K562 (cell line): ENCODE measurements around the gene ETS2. TPM values are rescaled to one million over a fixed set of nuclear protein-coding genes. Genes with fewer than 3 reads are reported as not detected.

Experiments
- ARID1B ChIP-seq: fragments of 450-650 bp; IDR thresholded peaks from 2 replicates; pipeline ENCODE4 v1.6.1; 2016; ENCODE audit warnings: antibody characterized with exemption, mild to moderate bottlenecking, inconsistent platforms
- BDP1 ChIP-seq: IDR thresholded peaks from 3 replicates; pipeline ENCODE4 v1.6.1; 2011; ENCODE audit not compliant: insufficient read length, insufficient read depth
- FOXP1 ChIP-seq: sonication (generic); formaldehyde crosslinking; IDR thresholded peaks from 2 replicates; pipeline ENCODE4 v1.8.0; 2022; ENCODE audit warnings: mild to moderate bottlenecking, missing genetic modification reagents
- HEY1 ChIP-seq: fragments of 250-450 bp; sonication (Bioruptor Pico); IDR thresholded peaks from 2 replicates; pipeline ENCODE4 v1.5.0; 2020; ENCODE audit warnings: mild to moderate bottlenecking, moderate library complexity, borderline replicate concordance
- MAX ChIP-seq: sonication (generic); formaldehyde crosslinking; IDR thresholded peaks from 2 replicates; pipeline ENCODE4 v1.9.0; 2022; ENCODE audit warnings: mild to moderate bottlenecking, missing genetic modification reagents
- MYC ChIP-seq, 2 experiments: fragments of 250-450 bp in 1 of 2; sonication (Bioruptor Pico) in 1 of 2; IDR thresholded peaks; 2 replicates each; pipeline versions ENCODE4 v1.5.1 to v1.6.1; 2012 to 2021; ENCODE audit warnings: low read depth in 2 of 2, borderline replicate concordance in 1 of 2, improper control_type of control experiment in 1 of 2, low read length in 1 of 2, mild to moderate bottlenecking in 1 of 2, moderate library complexity in 1 of 2
- NONO ChIP-seq, 2 experiments: fragments of 200-400 bp in 1 of 2; fragments of 450-650 bp in 1 of 2; formaldehyde crosslinking in 1 of 2; IDR thresholded peaks; 2 replicates each; pipeline ENCODE4 v1.6.1; 2017; ENCODE audit warnings: low read depth in 2 of 2, mild to moderate bottlenecking in 2 of 2, moderate library complexity in 2 of 2, low read length in 1 of 2
- RBM17 ChIP-seq: fragments of 200-400 bp; formaldehyde crosslinking; IDR thresholded peaks from 2 replicates; pipeline ENCODE4 v1.6.1; 2017; ENCODE audit warnings: low read depth, mild to moderate bottlenecking, low read length, borderline replicate concordance
- USF1 ChIP-seq: sonication (generic); formaldehyde crosslinking; IDR thresholded peaks from 2 replicates; pipeline ENCODE4 v1.9.0; 2022; ENCODE audit warnings: mild to moderate bottlenecking, missing genetic modification reagents
- ZNF518B ChIP-seq: fragments of 250-450 bp; sonication (Bioruptor Pico); IDR thresholded peaks from 2 replicates; pipeline ENCODE4 v1.5.0; 2021; ENCODE audit warnings: mild to moderate bottlenecking, moderate library complexity
- ZNF76 ChIP-seq: fragments of 250-450 bp; sonication (Bioruptor Pico); IDR thresholded peaks from 2 replicates; pipeline ENCODE4 v1.4.0; 2020; ENCODE audit warnings: mild to moderate bottlenecking, moderate library complexity, borderline replicate concordance
- polyA plus RNA-seq, 8 experiments: library from polyadenylated mRNA; depleted of rRNA in 4 of 8; stranded (reverse) in 5 of 8; unstranded in 3 of 8; fragments of >200 nt; fragmentation: Nextera tagmentation in 2 of 8; fragmentation: Illumina TruSeq in 1 of 8; extraction: Ambion mirVana in 2 of 8; extraction: Trizol in 1 of 8; gene quantifications; 2 replicates each; pipeline versions ENCODE4 v1.2.1 to v1.2.3, GENCODE V29; 2011 to 2014; ENCODE audit warnings: inconsistent platforms in 1 of 8, missing spikeins in 1 of 8
- total RNA-seq, 7 experiments: library from RNA; depleted of rRNA in 6 of 7; stranded (reverse); fragments of >200 nt in 6 of 7; fragmentation: Illumina TruSeq in 2 of 7; extraction: Trizol in 2 of 7; gene quantifications; 2 replicates each; pipeline versions ENCODE4 v1.2.1 to v1.2.3, GENCODE V29; 2011 to 2021; ENCODE audit warnings: low replicate concordance in 1 of 7

The ETS2 gene
- total and polyA plus RNA-seq, 9 of the 15 experiments (the other 6 are each of a cell fraction or from before 2014, with no cell fraction given): 1.7 to 24.4 (median 12.2) TPM

GRCh38 chr21:38792676-38793459, 12.9 kb upstream of the ETS2 start (continued):
- TF ChIP-seq MAX (no peak), ZNF76 (CRISPR knock-in tag) (no peak), MYC (IDR thresholded peaks at IDR 0.05; ENCODE audit: low read depth, low read length) (no peak), MYC (CRISPR knock-in tag; IDR thresholded peaks at IDR 0.05; ENCODE audit: borderline replicate concordance, low read depth) (no peak), NONO (IDR thresholded peaks at IDR 0.05; ENCODE audit: low read depth in 2 of 2, low read length in 1 of 2) (no peak), ARID1B (no peak), USF1 (CRISPR knock-in tag) (peak; percentile 44; the same call in 1 of the 2 replicates), RBM17 (no peak), FOXP1 (CRISPR knock-in tag) (no peak), HEY1 (CRISPR knock-in tag) (no peak), ZNF518B (CRISPR knock-in tag) (no peak), BDP1 (no peak)
- TF ChIP-seq, all 486 proteins: peak for 6
